Measurements from ENCODE around the gene LCE1A.

The LCE1A gene

GRCh38 chr1:152827173-152827572 is at the start of gene LCE1A:
TSS of gene LCE1A (plus strand) at chr1:152827473. CDS start at chr1:152827473, 0 bp downstream.
- no peak for DNase-seq (ENCODE audit: low read depth)

GRCh38 chr1:152777510-152778137 is 49.6 kb upstream of the LCE1A start:
- DNase-seq (ENCODE audit: low read depth), result no peak

- DNase-seq (ENCODE audit: low read depth), result no peak
Measured at GRCh38 chr1:152783095-152783494, 44.2 kb upstream of the LCE1A start.

- no peak for DNase-seq (ENCODE audit: low read depth)
Measured at GRCh38 chr1:152786077-152786476, 41.2 kb upstream of the LCE1A start, which contains the start of gene LCE1E. TSS of gene LCE1E (plus strand) at chr1:152786257. CDS start at chr1:152787300, 1,043 bp downstream.

GRCh38 chr1:152795686-152796085 is 31.6 kb upstream of the LCE1A start:
- DNase-seq (ENCODE audit: low read depth), result no peak

GRCh38 chr1:152796421-152796820 is 30.9 kb upstream of the LCE1A start, which contains the start of gene LCE1D:
TSS of gene LCE1D (plus strand) at chr1:152796721. CDS start at chr1:152797795, 1,074 bp downstream.
- DNase-seq (ENCODE audit: low read depth), result no peak

GRCh38 chr1:152801333-152801732 is 25.9 kb upstream of the LCE1A start:
- DNase-seq (ENCODE audit: low read depth), result no peak

- DNase-seq (ENCODE audit: low read depth), result no peak
Measured at GRCh38 chr1:152806576-152806975, 20.7 kb upstream of the LCE1A start, which contains the start of gene LCE1C. TSS of gene LCE1C (minus strand) at chr1:152806651. CDS start at chr1:152805478, 1,173 bp downstream.

- no peak for DNase-seq (ENCODE audit: low read depth)
Measured at GRCh38 chr1:152811050-152811449, 16.2 kb upstream of the LCE1A start.

- no peak for DNase-seq (ENCODE audit: low read depth)
Measured at GRCh38 chr1:152811671-152812070, 15.6 kb upstream of the LCE1A start, which contains the start of gene LCE1B. TSS of gene LCE1B (plus strand) at chr1:152811971. CDS start at chr1:152812447, 476 bp downstream.

- DNase-seq (ENCODE audit: low read depth), result no peak
Measured at GRCh38 chr1:152817309-152817708, 10.0 kb upstream of the LCE1A start.

- DNase-seq (ENCODE audit: low read depth), result no peak
Measured at GRCh38 chr1:152823294-152823693, 4.0 kb upstream of the LCE1A start.

- DNase-seq (ENCODE audit: low read depth), result no peak
Measured at GRCh38 chr1:152824964-152825363, 2.3 kb upstream of the LCE1A start.

GRCh38 chr1:152836870-152837269 is 9.6 kb downstream of the LCE1A start:
- no peak for DNase-seq (ENCODE audit: low read depth)

- DNase-seq (ENCODE audit: low read depth), result no peak
Measured at GRCh38 chr1:152842556-152842955, 15.3 kb downstream of the LCE1A start, which contains the start of gene LCE6A. TSS of gene LCE6A (plus strand) at chr1:152842856. CDS start at chr1:152843521, 665 bp downstream.

GRCh38 chr1:152855661-152856060 is 28.4 kb downstream of the LCE1A start:
- DNase-seq (ENCODE audit: low read depth), result no peak

- no peak for DNase-seq (ENCODE audit: low read depth)
Measured at GRCh38 chr1:152858062-152858461, 30.8 kb downstream of the LCE1A start.

- DNase-seq (ENCODE audit: low read depth), result no peak
Measured at GRCh38 chr1:152859696-152860095, 32.4 kb downstream of the LCE1A start, which contains the start of gene LCE7A. TSS of gene LCE7A (plus strand) at chr1:152859996. CDS start at chr1:152860698, 702 bp downstream.

- DNase-seq (ENCODE audit: low read depth), result no peak
Measured at GRCh38 chr1:152860129-152860528, 32.9 kb downstream of the LCE1A start.

GRCh38 chr1:152861374-152861773 is 34.1 kb downstream of the LCE1A start:
- no peak for DNase-seq (ENCODE audit: low read depth)

- no peak for DNase-seq (ENCODE audit: low read depth)
Measured at GRCh38 chr1:152864443-152864842, 37.2 kb downstream of the LCE1A start.

- no peak for DNase-seq (ENCODE audit: low read depth)
Measured at GRCh38 chr1:152866321-152866720, 39.0 kb downstream of the LCE1A start.

- peak; percentile 17 for DNase-seq (ENCODE audit: low read depth)
Measured at GRCh38 chr1:152869808-152870419, 42.6 kb downstream of the LCE1A start.

Measured in activated gamma-delta T cell treated with anti-CD3 and anti-CD28 coated beads, Interleukin-2, amount 50 U/mL, for 16 hours (primary cell).